DOHH2 (cell line): ENCODE measurements around the gene KCNAB1.

Source experiments
- H3F3A ChIP-seq: fragments of 200-600 bp; sonication (generic), shearing (Covaris generic); 2 replicates; pipeline ENCODE4 v1.6.0; 2016; ENCODE audit warnings: antibody characterized with exemption, mild to moderate bottlenecking; ENCODE audit not compliant: control insufficient read depth, insufficient read depth
- H3K27ac ChIP-seq: fragments of 200-600 bp; sonication (generic); 2 replicates; pipeline ENCODE4 v1.5.1; 2014; ENCODE audit warnings: low read depth, mild to moderate bottlenecking, low read length, moderate library complexity
- H3K27me3 ChIP-seq: fragments of 200-600 bp; sonication (generic); 2 replicates; pipeline ENCODE4 v1.6.1; 2014; ENCODE audit warnings: mild to moderate bottlenecking, low read length, mixed read lengths; ENCODE audit not compliant: control insufficient read depth
- H3K36me3 ChIP-seq: fragments of 200-600 bp; sonication (generic); 2 replicates; pipeline ENCODE4 v1.6.1; 2014; ENCODE audit warnings: mild to moderate bottlenecking, low read length, moderate library complexity, mixed read lengths; ENCODE audit not compliant: control insufficient read depth
- H3K4me1 ChIP-seq: fragments of 200-600 bp; sonication (generic); 2 replicates; pipeline ENCODE4 v1.6.1; 2014; ENCODE audit warnings: mild to moderate bottlenecking, low read length, mixed read lengths; ENCODE audit not compliant: control insufficient read depth
- H3K4me2 ChIP-seq: fragments of 200-600 bp; sonication (generic); 2 replicates; pipeline ENCODE4 v1.6.0; 2014; ENCODE audit warnings: mild to moderate bottlenecking, low read length, moderate library complexity
- H3K4me3 ChIP-seq: fragments of 200-600 bp; sonication (generic); 2 replicates; pipeline ENCODE4 v1.5.1; 2014; ENCODE audit warnings: mild to moderate bottlenecking, low read length, mixed read lengths
- H3K79me2 ChIP-seq: fragments of 200-600 bp; sonication (generic); 2 replicates; pipeline ENCODE4 v1.6.1; 2014; ENCODE audit warnings: mild to moderate bottlenecking, low read length, mixed read lengths; ENCODE audit not compliant: control insufficient read depth
- H3K9me2 ChIP-seq: fragments of 200-600 bp; sonication (generic); replicated peaks from 2 replicates; pipeline ENCODE4 v1.6.1; 2014; ENCODE audit warnings: mild to moderate bottlenecking, low read length, mixed read lengths; ENCODE audit not compliant: control insufficient read depth
- H3K9me3 ChIP-seq: fragments of 200-600 bp; sonication (generic); 2 replicates; pipeline ENCODE4 v1.6.1; 2014; ENCODE audit warnings: antibody characterized with exemption, low read length, mixed read lengths; ENCODE audit not compliant: control insufficient read depth, insufficient read depth
- H4K20me1 ChIP-seq: fragments of 200-600 bp; sonication (generic); 2 replicates; pipeline ENCODE4 v1.6.0; 2014; ENCODE audit warnings: low read depth, mild to moderate bottlenecking, antibody characterized with exemption, low read length, moderate library complexity; ENCODE audit not compliant: control insufficient read depth, insufficient read depth
- EZH2phosphoT487 ChIP-seq: fragments of 200-600 bp; sonication (generic); IDR thresholded peaks from 2 replicates; pipeline ENCODE4 v1.6.1; 2017; ENCODE audit warnings: borderline replicate concordance, mild to moderate bottlenecking, antibody characterized with exemption, low read length, moderate library complexity, mixed read lengths
- TF ChIP-seq, protein P1 (sequence below): fragments of 200-600 bp; sonication (generic); IDR thresholded peaks from one replicate; pipeline ENCODE4 v1.5.1; 2014; ENCODE audit warnings: antibody characterized with exemption, mild to moderate bottlenecking, low read depth, low read length; ENCODE audit not compliant: poor library complexity, severe bottlenecking

The KCNAB1 gene

GRCh38 chr3:156477323-156477722, 356.9 kb downstream of the KCNAB1 start:
- H3K27me3 ChIP-seq = peaks cover 4% of the 10 kb centered on the region
- H3K9me3 ChIP-seq = no peaks in the 10 kb centered on the region
- no peak overlapping the region for H3K4me2 ChIP-seq
- no peaks in the 10 kb centered on the region for H3K79me2 ChIP-seq
- TF ChIP-seq EZH2phosphoT487 = no peak
- TF ChIP-seq, protein P1, sequence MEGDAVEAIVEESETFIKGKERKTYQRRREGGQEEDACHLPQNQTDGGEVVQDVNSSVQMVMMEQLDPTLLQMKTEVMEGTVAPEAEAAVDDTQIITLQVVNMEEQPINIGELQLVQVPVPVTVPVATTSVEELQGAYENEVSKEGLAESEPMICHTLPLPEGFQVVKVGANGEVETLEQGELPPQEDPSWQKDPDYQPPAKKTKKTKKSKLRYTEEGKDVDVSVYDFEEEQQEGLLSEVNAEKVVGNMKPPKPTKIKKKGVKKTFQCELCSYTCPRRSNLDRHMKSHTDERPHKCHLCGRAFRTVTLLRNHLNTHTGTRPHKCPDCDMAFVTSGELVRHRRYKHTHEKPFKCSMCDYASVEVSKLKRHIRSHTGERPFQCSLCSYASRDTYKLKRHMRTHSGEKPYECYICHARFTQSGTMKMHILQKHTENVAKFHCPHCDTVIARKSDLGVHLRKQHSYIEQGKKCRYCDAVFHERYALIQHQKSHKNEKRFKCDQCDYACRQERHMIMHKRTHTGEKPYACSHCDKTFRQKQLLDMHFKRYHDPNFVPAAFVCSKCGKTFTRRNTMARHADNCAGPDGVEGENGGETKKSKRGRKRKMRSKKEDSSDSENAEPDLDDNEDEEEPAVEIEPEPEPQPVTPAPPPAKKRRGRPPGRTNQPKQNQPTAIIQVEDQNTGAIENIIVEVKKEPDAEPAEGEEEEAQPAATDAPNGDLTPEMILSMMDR = no peak
- H3K4me3 ChIP-seq = no peak overlapping the region
- H4K20me1 ChIP-seq = no peaks in the 10 kb centered on the region
- H3K4me1 ChIP-seq = no peaks in the 10 kb centered on the region
- H3F3A ChIP-seq = no peaks in the 10 kb centered on the region
- H3K27ac ChIP-seq = no peak overlapping the region
- H3K9me2 ChIP-seq = no peaks in the 10 kb centered on the region
- H3K36me3 ChIP-seq = no peaks in the 10 kb centered on the region

- H3K9me2 ChIP-seq = no peaks in the 10 kb centered on the region
- no peak overlapping the region for H3K4me3 ChIP-seq
- no peaks in the 10 kb centered on the region for H3K27me3 ChIP-seq
- no peaks in the 10 kb centered on the region for H3K9me3 ChIP-seq
- H4K20me1 ChIP-seq = no peaks in the 10 kb centered on the region
- no peaks in the 10 kb centered on the region for H3K36me3 ChIP-seq
- H3K27ac ChIP-seq = no peak overlapping the region
- H3K79me2 ChIP-seq = no peaks in the 10 kb centered on the region
- no peaks in the 10 kb centered on the region; the same call in 1 of the 2 replicates for H3F3A ChIP-seq
- no peak overlapping the region for H3K4me2 ChIP-seq
- no peak for TF ChIP-seq EZH2phosphoT487
- TF ChIP-seq, protein P1 = no peak
- H3K4me1 ChIP-seq = peaks cover 7% of the 10 kb centered on the region
Measured at GRCh38 chr3:156478891-156479290, 358.5 kb downstream of the KCNAB1 start.

GRCh38 chr3:156479604-156480003, 359.2 kb downstream of the KCNAB1 start:
- Histone ChIP-seq H3F3A (peaks cover 6% of the 10 kb centered on the region), H3K36me3 (no peaks in the 10 kb centered on the region), H3K9me3 (no peaks in the 10 kb centered on the region), H3K27me3 (no peaks in the 10 kb centered on the region), H3K9me2 (no peaks in the 10 kb centered on the region), H3K79me2 (no peaks in the 10 kb centered on the region), H3K27ac (no peak overlapping the region), H3K4me2 (no peak overlapping the region), H3K4me1 (peaks cover 14% of the 10 kb centered on the region), H4K20me1 (no peaks in the 10 kb centered on the region), H3K4me3 (no peak overlapping the region)
- no peak for TF ChIP-seq EZH2phosphoT487
- TF ChIP-seq, protein P1 = no peak
